NCI-H2196 (cell line): Measurements from ENCODE around the gene PNP.
"Not testable (repeated sequence)": the region's sequence is repeated elsewhere in the genome, so short reads cannot be mapped to it uniquely, and the experiment has no call there.

Source experiments
- DNase-seq: peaks from one replicate; lab custom pipeline; 2025; ENCODE audit not compliant: unreplicated experiment; lab: John Stamatoyannopoulos, UW

PNP gene

GRCh38 chr14:20489093-20489994 lies 20.1 kb downstream of the PNP start:
- no peak for DNase-seq

DNA sequence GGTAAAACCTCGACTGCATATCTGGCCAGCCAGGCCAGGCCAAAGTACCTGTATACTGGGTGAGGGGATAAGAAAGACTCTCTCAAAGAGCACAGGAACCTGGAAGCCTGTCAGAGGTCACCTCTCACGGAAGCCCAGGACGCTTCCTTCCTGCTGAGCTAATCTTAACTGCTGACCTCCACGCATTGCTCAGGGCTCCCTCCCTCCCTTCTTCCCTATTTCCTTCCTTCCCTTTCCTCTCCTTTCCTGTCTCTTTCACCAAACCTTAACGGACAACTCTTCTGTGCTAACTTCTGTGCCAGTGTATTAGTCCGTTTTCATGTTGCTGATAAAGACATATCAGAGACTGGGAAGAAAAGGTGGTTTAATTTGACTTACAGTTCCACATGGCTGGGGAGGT lies 21.4 kb downstream of the PNP start:
- no peak for DNase-seq

GRCh38 chr14:20492486-20492885 lies 23.3 kb downstream of the PNP start:
- no peak for DNase-seq

GRCh38 chr14:20493634-20494033 lies 24.4 kb downstream of the PNP start:
- DNase-seq: no peak

GRCh38 chr14:20494935-20495766 lies 25.9 kb downstream of the PNP start:
- DNase-seq: no peak

DNA sequence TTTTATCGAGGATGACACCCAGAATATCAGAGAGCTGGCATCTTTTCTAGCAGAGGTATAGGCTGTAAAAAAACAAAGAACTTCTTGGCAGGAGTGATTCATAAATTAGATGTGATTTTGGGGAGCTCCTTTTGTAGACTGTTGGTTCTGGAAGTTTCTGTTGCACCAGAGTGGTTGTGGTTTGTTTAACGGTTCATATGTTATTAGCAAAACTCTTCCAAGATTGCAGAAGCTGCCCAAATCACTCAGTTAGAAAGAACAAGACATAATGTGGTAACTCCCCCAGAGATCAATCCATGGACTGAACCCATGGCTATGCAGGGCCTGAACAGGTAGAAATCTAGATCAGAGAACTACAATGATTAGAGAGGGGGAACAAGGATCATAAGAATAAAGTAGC lies 29.4 kb downstream of the PNP start:
- no peak for DNase-seq

DNA sequence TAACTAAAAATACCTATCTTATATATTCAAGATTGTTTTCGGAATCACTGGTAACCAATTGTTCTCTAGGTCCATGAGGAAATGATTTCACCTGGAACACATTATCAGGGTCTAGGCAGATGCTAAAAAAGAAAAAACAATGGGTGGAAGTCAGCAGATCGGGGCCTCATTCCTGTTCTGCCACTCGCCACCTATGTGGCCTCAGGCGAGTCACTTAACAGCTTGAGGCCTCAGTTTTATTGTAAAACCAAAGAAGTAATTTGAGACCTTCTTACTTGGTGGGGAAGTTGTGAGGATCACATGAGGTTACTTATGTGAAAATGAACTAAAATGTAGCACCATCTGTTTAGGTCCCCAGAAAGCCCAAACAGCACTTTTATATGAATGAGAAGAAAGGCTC lies 29.9 kb downstream of the PNP start:
- DNase-seq: no peak

DNA sequence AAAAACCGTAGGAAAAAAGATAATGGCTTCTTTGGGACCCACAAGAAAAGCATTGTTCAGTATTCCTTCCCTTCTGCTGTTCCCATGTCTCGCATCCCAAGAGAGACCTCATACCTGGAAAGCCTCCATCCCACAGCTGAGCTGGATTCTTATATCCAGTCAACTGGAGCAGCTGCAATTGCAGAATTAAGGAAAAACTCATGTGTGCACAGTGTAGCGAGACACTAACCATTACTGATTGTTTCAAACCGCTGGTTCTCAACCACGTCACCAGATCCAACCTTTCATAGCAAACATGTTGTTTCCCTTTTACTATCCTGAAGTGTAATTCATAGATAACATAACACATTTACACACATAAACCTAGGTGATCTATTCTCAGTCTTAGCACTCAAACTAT lies 30.7 kb downstream of the PNP start:
- DNase-seq: no peak

GRCh38 chr14:20501346-20501745 lies 32.1 kb downstream of the PNP start:
- no peak for DNase-seq

DNA sequence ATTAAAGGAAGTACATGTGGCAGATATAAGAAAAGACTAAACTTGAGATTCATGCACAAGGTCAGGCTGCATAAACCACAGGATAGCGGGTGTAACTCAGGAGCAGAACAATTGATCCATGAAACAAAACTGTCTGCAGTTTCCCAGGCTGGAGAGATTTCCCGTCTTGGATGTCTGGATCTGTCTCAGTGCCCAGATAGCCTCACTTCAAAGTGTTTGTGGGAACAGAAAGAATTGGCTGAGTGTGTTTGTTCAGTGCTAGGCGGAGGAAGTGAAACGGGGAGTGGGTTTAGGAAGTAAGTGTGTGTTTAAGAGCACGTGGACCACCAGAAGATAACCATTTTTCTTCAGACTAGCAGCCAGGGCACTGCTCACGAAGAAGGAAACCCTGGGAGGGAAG lies 34.7 kb downstream of the PNP start:
- DNase-seq: no peak

GRCh38 chr14:20506276-20506675 lies 37.1 kb downstream of the PNP start:
- not testable (repeated sequence) for DNase-seq

GRCh38 chr14:20506752-20507151 lies 37.5 kb downstream of the PNP start:
- not testable (repeated sequence) for DNase-seq

- not testable (repeated sequence) for DNase-seq
Observed at GRCh38 chr14:20507537-20507936, 38.3 kb downstream of the PNP start.

- DNase-seq: no peak
Observed at GRCh38 chr14:20508367-20508766, 39.2 kb downstream of the PNP start.

DNA sequence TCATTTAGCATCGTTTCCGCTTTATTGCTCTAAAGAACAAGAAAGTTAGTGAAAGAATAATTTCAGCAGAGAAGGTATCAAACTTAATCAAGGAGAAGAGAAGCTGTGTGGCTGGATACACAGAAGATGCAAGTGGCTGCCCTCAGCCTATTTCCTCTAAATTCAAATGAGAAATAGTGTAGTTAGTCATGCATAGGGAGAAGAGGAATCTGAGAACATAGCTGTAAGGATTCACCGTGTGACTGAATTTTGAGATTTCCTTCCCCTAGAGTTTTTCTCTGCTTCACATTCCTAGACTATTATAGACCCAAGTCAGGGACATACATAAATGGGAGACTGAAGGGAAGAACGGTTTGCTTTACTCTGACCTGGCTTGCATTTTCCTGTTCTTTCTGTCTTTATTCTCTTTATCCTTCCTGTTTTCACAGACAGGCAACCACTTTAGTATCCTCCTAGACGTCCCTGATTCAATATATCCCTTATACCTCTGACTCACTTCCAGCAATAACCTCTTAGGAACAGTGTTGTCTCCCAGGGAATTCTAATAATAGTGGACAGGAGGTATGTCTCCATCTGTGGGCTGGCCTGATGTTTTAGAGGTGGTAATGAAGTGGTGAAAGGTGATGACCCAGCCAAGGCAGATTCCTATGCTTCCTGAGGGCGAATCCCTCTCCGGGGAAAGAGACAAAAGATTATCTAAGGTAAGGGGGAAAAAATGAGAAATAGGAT lies 43.1 kb downstream of the PNP start:
- DNase-seq: no peak

GRCh38 chr14:20515846-20516245 lies 46.6 kb downstream of the PNP start:
- DNase-seq: no peak

GRCh38 chr14:20516921-20517320 lies 47.7 kb downstream of the PNP start:
- no peak for DNase-seq

GRCh38 chr14:20522332-20522731 lies 53.1 kb downstream of the PNP start:
- DNase-seq: no peak

GRCh38 chr14:20524027-20524426 lies 54.8 kb downstream of the PNP start:
- DNase-seq: no peak
